GM23338 (cell line): Measurements from ENCODE around the gene DPF3. TPM values are rescaled to one million over a fixed set of nuclear protein-coding genes. Genes with fewer than 3 reads are reported as not detected.

Source experiments
- ATAC-seq: fragments of 200-7000 bp; cut with Tn5 transposase; 3 replicates; pipeline ENCODE4 v1.9.1; 2020
- DNase-seq: peaks from one replicate; pipeline ENCODE4 v3.0.0-alpha.2; 2015; ENCODE audit warnings: low spot score
- H2AFZ ChIP-seq: fragments of 200-600 bp; sonication (generic); 2 replicates; pipeline ENCODE4 v1.8.0; 2016; ENCODE audit warnings: antibody characterized with exemption, mild to moderate bottlenecking, moderate library complexity
- H3F3A ChIP-seq: fragments of 200-600 bp; sonication (generic); replicated peaks from 2 replicates; pipeline ENCODE4 v1.8.0; 2017; ENCODE audit warnings: antibody characterized with exemption, mixed run types, low read depth
- H3K27ac ChIP-seq: fragments of 200-600 bp; sonication (generic); 2 replicates; pipeline ENCODE4 v1.6.1; 2016; ENCODE audit warnings: low read depth
- H3K27me3 ChIP-seq: fragments of 200-600 bp; sonication (generic); 2 replicates; pipeline ENCODE4 v1.8.0; 2016; ENCODE audit warnings: mild to moderate bottlenecking, mixed run types, moderate library complexity; ENCODE audit not compliant: insufficient read depth
- H3K36me3 ChIP-seq: fragments of 200-600 bp; sonication (generic); 2 replicates; pipeline ENCODE4 v1.8.0; 2016; ENCODE audit warnings: mild to moderate bottlenecking; ENCODE audit not compliant: insufficient read depth
- H3K4me1 ChIP-seq: fragments of 200-600 bp; sonication (generic); 2 replicates; pipeline ENCODE4 v1.8.0; 2016; ENCODE audit warnings: mild to moderate bottlenecking, moderate library complexity; ENCODE audit not compliant: insufficient read depth
- H3K4me2 ChIP-seq: fragments of 200-600 bp; sonication (generic); 2 replicates; pipeline ENCODE4 v1.7.1; 2017; ENCODE audit warnings: mixed run types
- H3K4me3 ChIP-seq: fragments of 200-600 bp; sonication (generic); 2 replicates; pipeline ENCODE4 v1.6.1; 2016; ENCODE audit warnings: mixed run types
- H3K79me2 ChIP-seq: fragments of 200-600 bp; sonication (generic); replicated peaks from 2 replicates; pipeline ENCODE4 v1.8.0; 2017; ENCODE audit warnings: mild to moderate bottlenecking; ENCODE audit not compliant: insufficient read depth
- H3K9me2 ChIP-seq: fragments of 200-600 bp; sonication (generic); 2 replicates; pipeline ENCODE4 v1.8.0; 2017; ENCODE audit not compliant: insufficient read depth
- H4K20me1 ChIP-seq: fragments of 200-600 bp; sonication (generic); replicated peaks from 2 replicates; pipeline ENCODE4 v1.8.0; 2017; ENCODE audit warnings: mild to moderate bottlenecking; ENCODE audit not compliant: insufficient read depth
- H3K27ac Mint-ChIP-seq: 2 replicates; pipeline ENCODE4 v1.8.0; 2020; ENCODE audit warnings: inconsistent platforms, mild to moderate bottlenecking, moderate library complexity, mixed read lengths
- H3K27me3 Mint-ChIP-seq: 3 replicates; pipeline ENCODE4 v1.8.0; 2022; ENCODE audit warnings: low read depth, mild to moderate bottlenecking, moderate library complexity, mixed read lengths, inconsistent platforms; ENCODE audit not compliant: insufficient read depth, poor library complexity
- H3K36me3 Mint-ChIP-seq: 3 replicates; pipeline ENCODE4 v1.8.0; 2021; ENCODE audit warnings: low read depth, mild to moderate bottlenecking, inconsistent platforms, moderate library complexity, mixed read lengths
- H3K4me1 Mint-ChIP-seq: 3 replicates; pipeline ENCODE4 v1.8.0; 2020; ENCODE audit warnings: mild to moderate bottlenecking, inconsistent platforms, mixed read lengths
- H3K4me3 Mint-ChIP-seq: 3 replicates; pipeline ENCODE4 v1.8.0; 2021; ENCODE audit warnings: moderate library complexity, mild to moderate bottlenecking, inconsistent platforms, mixed read lengths
- H3K9me3 Mint-ChIP-seq: 3 replicates; pipeline ENCODE4 v1.8.0; 2020; ENCODE audit warnings: moderate library complexity, mild to moderate bottlenecking, inconsistent platforms, mixed read lengths
- CREB1 ChIP-seq: fragments of 250-450 bp; sonication (Bioruptor Pico); IDR thresholded peaks from 2 replicates; pipeline ENCODE4 v1.5.0; 2020; ENCODE audit warnings: low read depth, mild to moderate bottlenecking, moderate library complexity
- EZH2 ChIP-seq: fragments of 200-600 bp; sonication (generic); IDR thresholded peaks from one replicate; pipeline ENCODE4 v1.8.0; 2017; ENCODE audit warnings: antibody characterized with exemption, mild to moderate bottlenecking, low read depth; ENCODE audit not compliant: unreplicated experiment
- EZH2phosphoT487 ChIP-seq: fragments of 200-600 bp; sonication (generic); IDR thresholded peaks from one replicate; pipeline ENCODE4 v1.8.1; 2018; ENCODE audit warnings: antibody characterized with exemption; ENCODE audit not compliant: unreplicated experiment
- STAT1 ChIP-seq: IDR thresholded peaks from one replicate; pipeline ENCODE4 v1.6.1; 2016; ENCODE audit warnings: antibody characterized with exemption; ENCODE audit not compliant: unreplicated experiment
- ZNF331 ChIP-seq: fragments of 250-450 bp; sonication (Bioruptor Pico); IDR thresholded peaks from 2 replicates; pipeline ENCODE4 v1.5.0; 2020; ENCODE audit warnings: low read depth, mild to moderate bottlenecking, moderate library complexity
- polyA plus RNA-seq: library from polyadenylated mRNA; unstranded; fragments of >200 nt; fragmentation: Nextera tagmentation; extraction: Ambion mirVana; gene quantifications from 2 replicates; pipeline ENCODE4 v1.2.1, GENCODE V29; 2016
- total RNA-seq: library from RNA; depleted of rRNA; stranded (reverse); fragments of >200 nt; shearing (Covaris generic); gene quantifications from 2 replicates; pipeline ENCODE4 v1.2.3, GENCODE V29; 2014
- TF ChIP-seq, protein P1 (sequence below): fragments of 250-450 bp; sonication (Bioruptor Pico); IDR thresholded peaks from 2 replicates; pipeline ENCODE4 v1.5.0; 2020; ENCODE audit warnings: mild to moderate bottlenecking, moderate library complexity

The DPF3 gene
- total and polyA plus RNA-seq, 2 experiments from 2014 or later, result 0.18 to 1.0 TPM

DNA sequence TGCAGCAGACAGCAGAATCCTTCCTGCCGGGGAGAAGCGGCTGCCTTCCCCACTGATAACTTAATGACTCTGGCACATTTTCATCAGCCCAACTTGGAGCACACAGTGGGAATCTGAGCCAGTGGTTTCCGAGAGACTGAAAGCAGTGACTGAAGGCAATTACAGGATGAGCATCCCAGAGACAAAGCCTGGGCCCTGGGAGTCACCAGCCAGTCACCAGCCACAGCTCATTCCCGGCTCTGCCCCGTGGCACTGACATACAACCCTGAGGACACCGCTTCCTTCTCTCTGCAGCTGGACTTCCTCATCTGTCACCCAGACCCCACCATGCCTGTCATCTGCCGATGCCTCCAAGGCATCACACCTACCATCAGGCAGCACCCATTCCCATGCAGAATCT, 192.3 kb downstream of the DPF3 start (continued):
- TF ChIP-seq, protein P1, sequence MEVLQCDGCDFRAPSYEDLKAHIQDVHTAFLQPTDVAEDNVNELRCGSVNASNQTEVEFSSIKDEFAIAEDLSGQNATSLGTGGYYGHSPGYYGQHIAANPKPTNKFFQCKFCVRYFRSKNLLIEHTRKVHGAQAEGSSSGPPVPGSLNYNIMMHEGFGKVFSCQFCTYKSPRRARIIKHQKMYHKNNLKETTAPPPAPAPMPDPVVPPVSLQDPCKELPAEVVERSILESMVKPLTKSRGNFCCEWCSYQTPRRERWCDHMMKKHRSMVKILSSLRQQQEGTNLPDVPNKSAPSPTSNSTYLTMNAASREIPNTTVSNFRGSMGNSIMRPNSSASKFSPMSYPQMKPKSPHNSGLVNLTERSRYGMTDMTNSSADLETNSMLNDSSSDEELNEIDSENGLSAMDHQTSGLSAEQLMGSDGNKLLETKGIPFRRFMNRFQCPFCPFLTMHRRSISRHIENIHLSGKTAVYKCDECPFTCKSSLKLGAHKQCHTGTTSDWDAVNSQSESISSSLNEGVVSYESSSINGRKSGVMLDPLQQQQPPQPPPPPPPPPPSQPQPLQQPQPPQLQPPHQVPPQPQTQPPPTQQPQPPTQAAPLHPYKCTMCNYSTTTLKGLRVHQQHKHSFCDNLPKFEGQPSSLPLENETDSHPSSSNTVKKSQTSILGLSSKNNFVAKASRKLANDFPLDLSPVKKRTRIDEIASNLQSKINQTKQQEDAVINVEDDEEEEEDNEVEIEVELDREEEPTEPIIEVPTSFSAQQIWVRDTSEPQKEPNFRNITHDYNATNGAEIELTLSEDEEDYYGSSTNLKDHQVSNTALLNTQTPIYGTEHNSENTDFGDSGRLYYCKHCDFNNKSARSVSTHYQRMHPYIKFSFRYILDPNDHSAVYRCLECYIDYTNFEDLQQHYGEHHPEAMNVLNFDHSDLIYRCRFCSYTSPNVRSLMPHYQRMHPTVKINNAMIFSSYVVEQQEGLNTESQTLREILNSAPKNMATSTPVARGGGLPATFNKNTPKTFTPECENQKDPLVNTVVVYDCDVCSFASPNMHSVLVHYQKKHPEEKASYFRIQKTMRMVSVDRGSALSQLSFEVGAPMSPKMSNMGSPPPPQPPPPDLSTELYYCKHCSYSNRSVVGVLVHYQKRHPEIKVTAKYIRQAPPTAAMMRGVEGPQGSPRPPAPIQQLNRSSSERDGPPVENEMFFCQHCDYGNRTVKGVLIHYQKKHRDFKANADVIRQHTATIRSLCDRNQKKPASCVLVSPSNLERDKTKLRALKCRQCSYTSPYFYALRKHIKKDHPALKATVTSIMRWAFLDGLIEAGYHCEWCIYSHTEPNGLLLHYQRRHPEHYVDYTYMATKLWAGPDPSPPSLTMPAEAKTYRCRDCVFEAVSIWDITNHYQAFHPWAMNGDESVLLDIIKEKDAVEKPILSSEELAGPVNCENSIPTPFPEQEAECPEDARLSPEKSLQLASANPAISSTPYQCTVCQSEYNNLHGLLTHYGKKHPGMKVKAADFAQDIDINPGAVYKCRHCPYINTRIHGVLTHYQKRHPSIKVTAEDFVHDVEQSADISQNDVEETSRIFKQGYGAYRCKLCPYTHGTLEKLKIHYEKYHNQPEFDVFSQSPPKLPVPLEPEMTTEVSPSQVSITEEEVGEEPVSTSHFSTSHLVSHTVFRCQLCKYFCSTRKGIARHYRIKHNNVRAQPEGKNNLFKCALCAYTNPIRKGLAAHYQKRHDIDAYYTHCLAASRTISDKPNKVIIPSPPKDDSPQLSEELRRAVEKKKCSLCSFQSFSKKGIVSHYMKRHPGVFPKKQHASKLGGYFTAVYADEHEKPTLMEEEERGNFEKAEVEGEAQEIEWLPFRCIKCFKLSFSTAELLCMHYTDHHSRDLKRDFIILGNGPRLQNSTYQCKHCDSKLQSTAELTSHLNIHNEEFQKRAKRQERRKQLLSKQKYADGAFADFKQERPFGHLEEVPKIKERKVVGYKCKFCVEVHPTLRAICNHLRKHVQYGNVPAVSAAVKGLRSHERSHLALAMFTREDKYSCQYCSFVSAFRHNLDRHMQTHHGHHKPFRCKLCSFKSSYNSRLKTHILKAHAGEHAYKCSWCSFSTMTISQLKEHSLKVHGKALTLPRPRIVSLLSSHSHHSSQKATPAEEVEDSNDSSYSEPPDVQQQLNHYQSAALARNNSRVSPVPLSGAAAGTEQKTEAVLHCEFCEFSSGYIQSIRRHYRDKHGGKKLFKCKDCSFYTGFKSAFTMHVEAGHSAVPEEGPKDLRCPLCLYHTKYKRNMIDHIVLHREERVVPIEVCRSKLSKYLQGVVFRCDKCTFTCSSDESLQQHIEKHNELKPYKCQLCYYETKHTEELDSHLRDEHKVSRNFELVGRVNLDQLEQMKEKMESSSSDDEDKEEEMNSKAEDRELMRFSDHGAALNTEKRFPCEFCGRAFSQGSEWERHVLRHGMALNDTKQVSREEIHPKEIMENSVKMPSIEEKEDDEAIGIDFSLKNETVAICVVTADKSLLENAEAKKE (CRISPR knock-in tag), result no peak
- no peak for TF ChIP-seq STAT1
- no peak for TF ChIP-seq EZH2phosphoT487
- TF ChIP-seq CREB1 (CRISPR knock-in tag), result no peak

DNA sequence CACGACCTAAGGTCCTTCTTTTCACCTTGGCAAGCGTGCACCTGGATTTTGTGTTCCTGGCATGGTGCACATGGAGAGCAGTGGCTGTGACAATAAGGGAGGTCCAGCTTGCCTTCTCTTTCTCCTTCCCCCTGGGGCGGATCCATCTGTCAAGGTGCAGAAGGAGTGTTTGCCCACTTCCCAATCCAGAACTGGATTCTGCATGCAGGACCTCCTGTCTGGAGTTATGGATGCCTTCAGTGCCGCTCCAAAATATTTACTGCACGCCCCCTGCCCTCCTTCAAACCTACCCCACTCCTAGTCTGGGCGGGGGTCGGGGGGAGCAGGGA, 192.7 kb downstream of the DPF3 start:
- H3K27ac Mint-ChIP-seq, result no peak overlapping the region
- H3K9me3 Mint-ChIP-seq, result peaks cover 5% of the 10 kb centered on the region; the same call in 2 of the 3 replicates
- H3K4me2 ChIP-seq, result no peak overlapping the region
- no peaks in the 10 kb centered on the region for H3K79me2 ChIP-seq
- H3K36me3 ChIP-seq, result no peaks in the 10 kb centered on the region
- no peaks in the 10 kb centered on the region for H3K36me3 Mint-ChIP-seq
- no peaks in the 10 kb centered on the region; the same call in 1 of the 2 replicates for H3K4me1 ChIP-seq
- H3K27me3 Mint-ChIP-seq, result peaks cover 7% of the 10 kb centered on the region
- no peak for DNase-seq
- no peak for ATAC-seq
- H3K27ac ChIP-seq, result no peak overlapping the region
- no peak overlapping the region for H3K4me3 ChIP-seq
- H4K20me1 ChIP-seq, result no peaks in the 10 kb centered on the region
- H3F3A ChIP-seq, result no peaks in the 10 kb centered on the region
- peaks cover 33% of the 10 kb centered on the region for H3K4me1 Mint-ChIP-seq
- no peak overlapping the region for H3K4me3 Mint-ChIP-seq
- H2AFZ ChIP-seq, result no peak overlapping the region
- H3K27me3 ChIP-seq, result no peaks in the 10 kb centered on the region
- H3K9me2 ChIP-seq, result no peaks in the 10 kb centered on the region
- no peak for TF ChIP-seq EZH2
- no peak for TF ChIP-seq CREB1 (CRISPR knock-in tag)
- TF ChIP-seq, protein P1 (CRISPR knock-in tag), result no peak
- TF ChIP-seq ZNF331 (CRISPR knock-in tag), result no peak
